Testis (tissue), 3 donors: ENCODE results near the gene SLC51B. TPM values are rescaled to one million over a fixed set of nuclear protein-coding genes. Genes with fewer than 3 reads are reported as not detected.

Experiments
- DNase-seq: peaks from one replicate; pipeline ENCODE4 v3.0.0-alpha.2; 2019
- H3K27ac ChIP-seq, 2 donors: fragments of 200-600 bp; sonication (generic); one replicate each; pipeline ENCODE4 v1.5.1; 2019
- H3K27me3 ChIP-seq: fragments of 200-600 bp; sonication (generic); one replicate; pipeline ENCODE4 v1.5.1; 2019
- H3K36me3 ChIP-seq: fragments of 200-600 bp; sonication (generic); one replicate; pipeline ENCODE4 v1.5.1; 2017; ENCODE audit warnings: low read depth; ENCODE audit errors: missing control alignments
- H3K4me1 ChIP-seq: fragments of 200-600 bp; sonication (generic); one replicate; pipeline ENCODE4 v1.5.1; 2019
- H3K4me3 ChIP-seq, 2 donors: fragments of 200-600 bp; sonication (generic); one replicate each; pipeline ENCODE4 v1.5.1; 2017 to 2019
- H3K9me3 ChIP-seq: fragments of 200-600 bp; sonication (generic); one replicate; pipeline ENCODE4 v1.5.1; 2017
- POLR2A ChIP-seq: fragments of 450-650 bp; IDR thresholded peaks from one replicate; pipeline ENCODE4 v1.6.1; 2017; ENCODE audit warnings: antibody characterized with exemption, mild to moderate bottlenecking, moderate library complexity
- WGBS, 2 donors: methylation state at CpG; one replicate each; pipeline ENCODE4 v1.1.5; 2018; 5-methylcytosine and 5-hydroxymethylcytosine counted together
- intact Hi-C: fragments of 100-400 bp; cut with DNase I; formaldehyde crosslinking; loops from one replicate; pipeline ENCODE4 v1.15.1; 2023; ENCODE audit warnings: low total_unique reads
- polyA plus RNA-seq: library from polyadenylated mRNA; stranded (reverse); fragments of 350-450 nt; fragmentation: Illumina TruSeq; extraction: RNeasy Lipid Tissue Mini Kit (QIAGEN cat#74804); gene quantifications from one replicate; pipeline ENCODE4 v1.2.3, GENCODE V29; 2014; ENCODE audit warnings: low read depth, low replicate concordance; ENCODE audit not compliant: insufficient read depth
- total RNA-seq, 2 donors: library from RNA; depleted of rRNA; stranded (reverse); fragments of >200 nt; gene quantifications; one replicate each; pipeline ENCODE4 v1.2.3, GENCODE V29; 2016
- TF ChIP-seq, protein P1 (sequence below), 3 experiments: fragments of 450-650 bp in 2 of 3; fragments of 200-600 bp in 1 of 3; sonication (generic) in 1 of 3; IDR thresholded peaks; one replicate each; pipeline ENCODE4 v1.5.1; 2016 to 2019; ENCODE audit warnings: antibody characterized with exemption in 3 of 3, mild to moderate bottlenecking in 2 of 3, moderate library complexity in 1 of 3

SLC51B gene
- total and polyA plus RNA-seq, 3 donors from 2014 or later: 1.1 to 13.6 (median 3.8) TPM

DNA sequence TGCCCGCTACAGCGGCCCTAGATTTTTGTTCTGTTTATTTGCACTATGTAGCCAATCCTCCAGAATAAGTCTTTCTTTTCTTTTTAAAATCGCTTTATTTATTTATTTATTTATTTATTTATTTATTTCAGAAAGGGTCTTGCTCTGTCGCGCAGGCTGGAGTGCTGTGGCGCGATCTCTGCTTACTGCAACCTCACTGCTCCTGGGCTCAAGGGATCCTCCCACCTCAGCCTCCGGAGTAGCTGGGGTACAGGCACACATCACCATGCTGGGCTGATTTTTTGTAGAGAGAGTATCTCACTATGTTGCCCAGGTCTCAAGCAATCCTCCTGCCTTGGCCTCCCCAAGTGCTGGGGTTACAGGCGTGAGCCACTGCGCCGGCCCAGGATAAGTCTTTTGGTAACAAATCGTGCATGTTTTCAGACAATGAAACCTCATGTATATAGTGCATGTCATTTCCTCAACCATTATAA, 15.4 kb upstream of the SLC51B start:
- intact Hi-C loops: loop anchor here (10.0 kb wide), 1 partner anchor 55 kb away; no protein-coding TSS in a partner anchor
- no peak for DNase-seq
- Histone ChIP-seq H3K4me3 (peak overlapping the region; percentile 90 to 96), H3K27ac (no peak overlapping the region), H3K4me1 (peaks cover 4% of the 10 kb centered on the region), H3K36me3 (no peaks in the 10 kb centered on the region), H3K9me3 (no peaks in the 10 kb centered on the region), H3K27me3 (no peaks in the 10 kb centered on the region)
- no peak for TF ChIP-seq POLR2A
- TF ChIP-seq, protein P1, sequence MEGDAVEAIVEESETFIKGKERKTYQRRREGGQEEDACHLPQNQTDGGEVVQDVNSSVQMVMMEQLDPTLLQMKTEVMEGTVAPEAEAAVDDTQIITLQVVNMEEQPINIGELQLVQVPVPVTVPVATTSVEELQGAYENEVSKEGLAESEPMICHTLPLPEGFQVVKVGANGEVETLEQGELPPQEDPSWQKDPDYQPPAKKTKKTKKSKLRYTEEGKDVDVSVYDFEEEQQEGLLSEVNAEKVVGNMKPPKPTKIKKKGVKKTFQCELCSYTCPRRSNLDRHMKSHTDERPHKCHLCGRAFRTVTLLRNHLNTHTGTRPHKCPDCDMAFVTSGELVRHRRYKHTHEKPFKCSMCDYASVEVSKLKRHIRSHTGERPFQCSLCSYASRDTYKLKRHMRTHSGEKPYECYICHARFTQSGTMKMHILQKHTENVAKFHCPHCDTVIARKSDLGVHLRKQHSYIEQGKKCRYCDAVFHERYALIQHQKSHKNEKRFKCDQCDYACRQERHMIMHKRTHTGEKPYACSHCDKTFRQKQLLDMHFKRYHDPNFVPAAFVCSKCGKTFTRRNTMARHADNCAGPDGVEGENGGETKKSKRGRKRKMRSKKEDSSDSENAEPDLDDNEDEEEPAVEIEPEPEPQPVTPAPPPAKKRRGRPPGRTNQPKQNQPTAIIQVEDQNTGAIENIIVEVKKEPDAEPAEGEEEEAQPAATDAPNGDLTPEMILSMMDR (IDR thresholded peaks at IDR 0.05): no peak
- whole genome bisulfite sequencing, 2 donors: 35 to 59% methylated on average over 12 of the region's 12 CpGs

DNA sequence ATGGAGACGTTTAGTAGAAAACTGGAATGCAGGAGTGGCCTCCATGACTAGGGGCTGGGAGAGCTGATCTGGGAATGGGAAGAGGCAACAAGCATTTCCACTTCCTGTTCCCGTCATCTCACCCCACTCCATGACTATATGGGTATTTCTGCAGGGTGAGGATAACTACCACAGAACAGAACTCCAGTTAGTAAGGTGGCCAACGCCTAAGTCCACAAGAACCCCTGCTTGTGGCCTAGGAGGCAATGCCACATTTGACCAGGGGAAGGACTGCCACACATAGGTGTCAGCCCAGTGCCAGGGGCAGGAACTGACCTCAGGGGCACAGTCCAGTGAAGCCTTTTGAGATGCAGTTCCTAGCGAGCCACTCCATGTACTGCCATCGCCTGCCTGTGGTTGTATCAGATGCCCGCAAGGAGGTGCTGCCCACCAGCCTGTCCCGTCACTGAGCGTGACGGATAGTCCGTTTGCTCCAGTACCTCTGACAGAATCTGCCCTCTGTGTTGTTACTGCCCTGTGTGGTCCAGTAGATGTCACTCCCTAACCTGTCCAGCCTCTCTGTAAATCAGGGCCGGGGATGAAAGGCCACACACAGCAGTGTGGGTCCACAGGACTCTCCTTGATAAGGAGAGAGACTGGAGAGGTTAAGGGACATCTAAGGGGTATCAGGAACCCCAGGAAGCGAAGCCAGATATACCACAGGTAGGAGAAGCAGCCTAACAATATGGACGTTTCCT, 12.2 kb upstream of the SLC51B start:
- WGBS, 2 donors: 51 to 56% methylated on average over 11 to 13 of the region's 13 CpGs
- Histone ChIP-seq H3K27me3 (no peaks in the 10 kb centered on the region), H3K27ac (no peak overlapping the region), H3K4me1 (peaks cover 4% of the 10 kb centered on the region), H3K4me3 (no peak overlapping the region), H3K9me3 (no peaks in the 10 kb centered on the region), H3K36me3 (no peaks in the 10 kb centered on the region)
- TF ChIP-seq POLR2A: no peak
- TF ChIP-seq, protein P1 (IDR thresholded peaks at IDR 0.05): peak; percentile 42 to 63 (median 62)
- intact Hi-C loops: loop anchor here (10.0 kb wide), 1 partner anchor 52 kb away; no protein-coding TSS in a partner anchor
- peak; percentile 75 for DNase-seq

DNA sequence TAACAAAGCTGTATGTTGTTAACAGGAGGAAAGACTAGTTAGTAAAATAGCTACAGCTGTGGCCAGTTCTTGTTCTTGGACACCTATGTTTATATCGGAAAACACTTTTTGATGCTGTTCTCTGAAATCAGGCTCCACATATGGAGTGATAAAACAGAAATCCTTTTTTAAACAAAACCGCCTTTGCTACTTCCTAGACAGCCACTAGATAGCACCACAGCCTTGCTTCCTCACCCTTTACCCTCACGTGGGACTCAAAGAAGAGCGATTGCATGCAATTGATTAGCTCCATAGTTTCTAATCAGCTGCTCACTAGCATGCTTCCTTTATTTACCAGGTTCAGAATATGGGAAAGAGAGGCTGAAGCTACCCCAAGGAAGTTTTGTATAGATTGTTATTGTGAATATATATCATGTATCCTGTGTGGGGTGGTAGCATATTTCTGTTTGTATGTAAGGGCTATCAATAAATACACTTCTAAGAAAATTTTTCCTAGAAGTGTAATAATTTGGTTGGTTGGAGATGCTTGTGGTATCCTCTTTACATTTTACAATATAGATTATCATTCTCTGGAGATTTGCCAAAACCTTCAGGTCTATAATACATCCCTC, 11.4 kb upstream of the SLC51B start:
- no peaks in the 10 kb centered on the region for H3K9me3 ChIP-seq
- H3K36me3 ChIP-seq: no peaks in the 10 kb centered on the region
- no peak overlapping the region for H3K4me3 ChIP-seq
- 23 to 31% methylated on average over 4 of the region's 4 CpGs for WGBS, 2 donors
- intact Hi-C loops: loop anchor here (10.0 kb wide), 1 partner anchor 51 kb away; no protein-coding TSS in a partner anchor
- no peak for DNase-seq
- no peaks in the 10 kb centered on the region for H3K4me1 ChIP-seq
- H3K27me3 ChIP-seq: no peaks in the 10 kb centered on the region
- no peak for TF ChIP-seq POLR2A
- TF ChIP-seq, protein P1 (IDR thresholded peaks at IDR 0.05): peak; percentile 22 to 33 (median 23)
- no peak overlapping the region for H3K27ac ChIP-seq

DNA sequence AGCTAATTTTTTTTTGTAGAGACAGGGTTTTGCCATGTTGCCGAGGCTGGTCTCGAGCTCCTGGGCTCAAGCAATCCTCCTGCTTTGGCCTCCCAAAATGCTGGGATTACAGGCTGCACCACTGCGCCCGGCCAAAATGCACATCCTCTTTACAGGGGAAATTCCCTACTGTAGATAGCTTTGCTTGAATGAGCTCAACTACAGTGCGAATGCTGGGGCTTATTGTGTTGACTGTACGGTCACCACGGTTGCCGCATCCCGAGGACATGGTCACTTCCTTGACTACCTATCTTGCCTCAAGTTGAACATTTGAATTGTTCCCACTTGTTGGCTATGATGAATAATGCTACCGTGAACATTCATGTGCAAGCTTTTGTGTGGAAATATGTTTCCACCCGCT, 10.5 kb upstream of the SLC51B start:
- TF ChIP-seq POLR2A: no peak
- TF ChIP-seq, protein P1 (IDR thresholded peaks at IDR 0.05): no peak
- H3K36me3 ChIP-seq: no peaks in the 10 kb centered on the region
- no peaks in the 10 kb centered on the region for H3K4me1 ChIP-seq
- no peak for DNase-seq
- no peak overlapping the region for H3K4me3 ChIP-seq
- 96% methylated on average over 11 of the region's 11 CpGs for WGBS, 2 donors
- no peaks in the 10 kb centered on the region for H3K9me3 ChIP-seq
- no peak overlapping the region for H3K27ac ChIP-seq
- intact Hi-C loops: loop anchor here (10.0 kb wide), 1 partner anchor 50 kb away; no protein-coding TSS in a partner anchor
- H3K27me3 ChIP-seq: no peaks in the 10 kb centered on the region
